Ovary (tissue), 3 donors: ENCODE measurements around the gene GRK3.

Experiments used
- POLR2A ChIP-seq: fragments of 450-650 bp; IDR thresholded peaks from one replicate; pipeline ENCODE4 v1.6.1; 2017; ENCODE audit warnings: antibody characterized with exemption, mild to moderate bottlenecking, moderate library complexity
- TF ChIP-seq, protein P1 (sequence below), 3 donors: fragments of 450-650 bp in 2 of 3; fragments of 200-600 bp in 1 of 3; IDR thresholded peaks; one replicate each; pipeline versions ENCODE4 v1.5.1 to v1.8.0; 2016 to 2022; ENCODE audit warnings: antibody characterized with exemption in 3 of 3, mild to moderate bottlenecking in 1 of 3
- donor health status: DM: no; HTN: no; CAD: no.

- TF ChIP-seq, protein P1, sequence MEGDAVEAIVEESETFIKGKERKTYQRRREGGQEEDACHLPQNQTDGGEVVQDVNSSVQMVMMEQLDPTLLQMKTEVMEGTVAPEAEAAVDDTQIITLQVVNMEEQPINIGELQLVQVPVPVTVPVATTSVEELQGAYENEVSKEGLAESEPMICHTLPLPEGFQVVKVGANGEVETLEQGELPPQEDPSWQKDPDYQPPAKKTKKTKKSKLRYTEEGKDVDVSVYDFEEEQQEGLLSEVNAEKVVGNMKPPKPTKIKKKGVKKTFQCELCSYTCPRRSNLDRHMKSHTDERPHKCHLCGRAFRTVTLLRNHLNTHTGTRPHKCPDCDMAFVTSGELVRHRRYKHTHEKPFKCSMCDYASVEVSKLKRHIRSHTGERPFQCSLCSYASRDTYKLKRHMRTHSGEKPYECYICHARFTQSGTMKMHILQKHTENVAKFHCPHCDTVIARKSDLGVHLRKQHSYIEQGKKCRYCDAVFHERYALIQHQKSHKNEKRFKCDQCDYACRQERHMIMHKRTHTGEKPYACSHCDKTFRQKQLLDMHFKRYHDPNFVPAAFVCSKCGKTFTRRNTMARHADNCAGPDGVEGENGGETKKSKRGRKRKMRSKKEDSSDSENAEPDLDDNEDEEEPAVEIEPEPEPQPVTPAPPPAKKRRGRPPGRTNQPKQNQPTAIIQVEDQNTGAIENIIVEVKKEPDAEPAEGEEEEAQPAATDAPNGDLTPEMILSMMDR (IDR thresholded peaks at IDR 0.05): no peak
- no peak for TF ChIP-seq POLR2A
Measured at GRCh38 chr22:25621986-25622385, 57.5 kb downstream of the GRK3 start.
